Measurements from ENCODE around the gene ICAM3.
"Not testable (repeated sequence)": the region's sequence is repeated elsewhere in the genome, so short reads cannot be mapped to it uniquely, and the experiment has no call there.

ICAM3 gene

GRCh38 chr19:10380313-10381102 is 41.1 kb upstream of the ICAM3 start, which contains the start of gene TYK2:
TSS of gene TYK2 (minus strand) at chr19:10380572. CDS start at chr19:10378406, 2,166 bp downstream.
- Histone ChIP-seq H2BK12ac (ENCODE audit: low read length in 2 of 2) (peak within 1 kb of the TSS in 1 of 2 experiments; percentile 65), H3K9me3 (ENCODE audit: control insufficient read depth, low read length) (no peaks in the 10 kb centered on the region), H2AFZ (ENCODE audit: low read depth, low read length) (peak within 1 kb of the TSS; percentile 98), H3K18ac (ENCODE audit: low read depth in 1 of 2, low read length in 2 of 2) (peak within 1 kb of the TSS; percentile 72 to 98), H2BK120ac (ENCODE audit: low read depth, low read length) (no peak within 1 kb of the TSS), H3K36me3 (ENCODE audit: control insufficient read depth in 1 of 2, insufficient read depth in 2 of 2, low read depth in 1 of 2, low read length in 2 of 2) (peaks cover 14 to 21% of the 10 kb centered on the region in 2 experiments), H4K8ac (ENCODE audit: low read length) (peak within 1 kb of the TSS; percentile 98), H3K4me3 (ENCODE audit: insufficient read depth in 1 of 2, low read depth in 1 of 2, low read length in 2 of 2) (peak within 1 kb of the TSS; percentile 83 to 94), H3K4me2 (ENCODE audit: low read length, poor library complexity, severe bottlenecking) (peak within 1 kb of the TSS; percentile 92), H3K79me1 (replicated peaks; ENCODE audit: low read length, poor library complexity, severe bottlenecking) (peaks cover 18% of the 10 kb centered on the region), H2BK5ac (ENCODE audit: low read depth, low read length, poor library complexity, severe bottlenecking) (peak within 1 kb of the TSS; percentile 46), H3K27me3 (ENCODE audit: control insufficient read depth in 1 of 2, insufficient read depth in 1 of 2, low read length in 2 of 2) (no peaks in the 10 kb centered on the region), H3K9ac (ENCODE audit: low read length) (peak within 1 kb of the TSS; percentile 94), H3K4me1 (ENCODE audit: control insufficient read depth, insufficient read depth, low read depth, low read length) (peaks cover 12% of the 10 kb centered on the region), H3K4ac (ENCODE audit: low read depth in 1 of 2, low read length in 2 of 2) (peak within 1 kb of the TSS; percentile 90 to 95), H2BK15ac (ENCODE audit: low read depth, poor library complexity, severe bottlenecking) (no peak within 1 kb of the TSS), H3K14ac (ENCODE audit: low read length in 2 of 2) (peak within 1 kb of the TSS in 1 of 2 experiments; percentile 93), H4K91ac (ENCODE audit: low read length) (peak within 1 kb of the TSS; percentile 72), H2AK5ac (ENCODE audit: low read length, severe bottlenecking) (no peak within 1 kb of the TSS), H3K23ac (ENCODE audit: low read length in 2 of 2) (peak within 1 kb of the TSS in 1 of 2 experiments; percentile 32), H3K27ac (ENCODE audit: low read length, poor library complexity, severe bottlenecking) (peak within 1 kb of the TSS; percentile 37)
- under 1% methylated on average over 54 of the region's 58 CpGs for WGBS
- DNase-seq: peak; percentile 99

GRCh38 chr19:10379880-10380312 is 40.5 kb upstream of the ICAM3 start:
- H2BK12ac ChIP-seq (ENCODE audit: low read length in 2 of 2): no peak overlapping the region
- peak overlapping the region in 1 of 2 experiments; percentile 32 for H3K23ac ChIP-seq (ENCODE audit: low read length in 2 of 2)
- H3K4me1 ChIP-seq (ENCODE audit: control insufficient read depth, insufficient read depth, low read depth, low read length): peaks cover 12% of the 10 kb centered on the region
- peak overlapping the region; percentile 98 for H2AFZ ChIP-seq (ENCODE audit: low read depth, low read length)
- H3K9me3 ChIP-seq (ENCODE audit: control insufficient read depth, low read length): no peaks in the 10 kb centered on the region
- peak overlapping the region; percentile 98 for H4K8ac ChIP-seq (ENCODE audit: low read length)
- no peak overlapping the region for H2BK5ac ChIP-seq (ENCODE audit: low read depth, low read length, poor library complexity, severe bottlenecking)
- H3K27me3 ChIP-seq (ENCODE audit: control insufficient read depth in 1 of 2, insufficient read depth in 1 of 2, low read length in 2 of 2): no peaks in the 10 kb centered on the region
- peak overlapping the region; percentile 67 for H4K91ac ChIP-seq (ENCODE audit: low read length)
- H3K4me2 ChIP-seq (ENCODE audit: low read length, poor library complexity, severe bottlenecking): peak overlapping the region; percentile 92
- peak overlapping the region in 1 of 2 experiments; percentile 90 for H3K4ac ChIP-seq (ENCODE audit: low read depth in 1 of 2, low read length in 2 of 2)
- peaks cover 20% of the 10 kb centered on the region for H3K79me1 ChIP-seq (replicated peaks; ENCODE audit: low read length, poor library complexity, severe bottlenecking)
- H2BK120ac ChIP-seq (ENCODE audit: low read depth, low read length): no peak overlapping the region
- H3K18ac ChIP-seq (ENCODE audit: low read depth in 1 of 2, low read length in 2 of 2): peak overlapping the region; percentile 72 to 96
- peak overlapping the region; percentile 37 for H3K27ac ChIP-seq (ENCODE audit: low read length, poor library complexity, severe bottlenecking)
- H3K14ac ChIP-seq (ENCODE audit: low read length in 2 of 2): peak overlapping the region in 1 of 2 experiments; percentile 89
- H2BK15ac ChIP-seq (ENCODE audit: low read depth, poor library complexity, severe bottlenecking): no peak overlapping the region
- WGBS: 0% methylated on average over 10 of the region's 10 CpGs
- H3K36me3 ChIP-seq (ENCODE audit: control insufficient read depth in 1 of 2, insufficient read depth in 2 of 2, low read depth in 1 of 2, low read length in 2 of 2): peaks cover 17 to 26% of the 10 kb centered on the region in 2 experiments
- peak overlapping the region; percentile 83 to 94 for H3K4me3 ChIP-seq (ENCODE audit: insufficient read depth in 1 of 2, low read depth in 1 of 2, low read length in 2 of 2)
- peak overlapping the region; percentile 94 for H3K9ac ChIP-seq (ENCODE audit: low read length)
- H2AK5ac ChIP-seq (ENCODE audit: low read length, severe bottlenecking): no peak overlapping the region
- no peak for DNase-seq

- Histone ChIP-seq H2BK120ac (ENCODE audit: low read depth, low read length) (no peak overlapping the region), H3K4me1 (ENCODE audit: control insufficient read depth, insufficient read depth, low read depth, low read length) (peaks cover 10% of the 10 kb centered on the region), H3K4ac (ENCODE audit: low read depth in 1 of 2, low read length in 2 of 2) (no peak overlapping the region), H3K36me3 (ENCODE audit: control insufficient read depth in 1 of 2, insufficient read depth in 2 of 2, low read depth in 1 of 2, low read length in 2 of 2) (peaks cover 23 to 35% of the 10 kb centered on the region in 2 experiments), H2BK15ac (ENCODE audit: low read depth, poor library complexity, severe bottlenecking) (no peak overlapping the region), H2AK5ac (ENCODE audit: low read length, severe bottlenecking) (no peak overlapping the region), H3K9me3 (ENCODE audit: control insufficient read depth, low read length) (no peaks in the 10 kb centered on the region), H2BK12ac (ENCODE audit: low read length in 2 of 2) (no peak overlapping the region), H3K4me3 (ENCODE audit: insufficient read depth in 1 of 2, low read depth in 1 of 2, low read length in 2 of 2) (no peak overlapping the region), H3K14ac (ENCODE audit: low read length in 2 of 2) (no peak overlapping the region), H3K27ac (ENCODE audit: low read length, poor library complexity, severe bottlenecking) (no peak overlapping the region), H3K79me1 (replicated peaks; ENCODE audit: low read length, poor library complexity, severe bottlenecking) (peaks cover 21% of the 10 kb centered on the region), H4K8ac (ENCODE audit: low read length) (no peak overlapping the region), H3K4me2 (ENCODE audit: low read length, poor library complexity, severe bottlenecking) (no peak overlapping the region), H3K9ac (ENCODE audit: low read length) (no peak overlapping the region), H2AFZ (ENCODE audit: low read depth, low read length) (no peak overlapping the region), H3K23ac (ENCODE audit: low read length in 2 of 2) (no peak overlapping the region), H2BK5ac (ENCODE audit: low read depth, low read length, poor library complexity, severe bottlenecking) (no peak overlapping the region), H3K18ac (ENCODE audit: low read depth in 1 of 2, low read length in 2 of 2) (no peak overlapping the region), H4K91ac (ENCODE audit: low read length) (no peak overlapping the region), H3K27me3 (ENCODE audit: control insufficient read depth in 1 of 2, insufficient read depth in 1 of 2, low read length in 2 of 2) (no peaks in the 10 kb centered on the region)
- DNase-seq: no peak
- whole genome bisulfite sequencing: 96% methylated on average over 7 of the region's 8 CpGs
Measured at GRCh38 chr19:10378124-10378523, 38.7 kb upstream of the ICAM3 start.

GRCh38 chr19:10377140-10377640 is 37.8 kb upstream of the ICAM3 start:
- not testable (repeated sequence) for H2AK5ac ChIP-seq (ENCODE audit: low read length, severe bottlenecking); H3K4ac ChIP-seq (ENCODE audit: low read depth in 1 of 2, low read length in 2 of 2); H3K27me3 ChIP-seq (ENCODE audit: control insufficient read depth in 1 of 2, insufficient read depth in 1 of 2, low read length in 2 of 2); H3K4me3 ChIP-seq (ENCODE audit: insufficient read depth in 1 of 2, low read depth in 1 of 2, low read length in 2 of 2); H3K27ac ChIP-seq (ENCODE audit: low read length, poor library complexity, severe bottlenecking); DNase-seq; H3K14ac ChIP-seq (ENCODE audit: low read length in 2 of 2); H2BK12ac ChIP-seq (ENCODE audit: low read length in 2 of 2); H2AFZ ChIP-seq (ENCODE audit: low read depth, low read length); H3K4me2 ChIP-seq (ENCODE audit: low read length, poor library complexity, severe bottlenecking); H4K91ac ChIP-seq (ENCODE audit: low read length); H3K4me1 ChIP-seq (ENCODE audit: control insufficient read depth, insufficient read depth, low read depth, low read length); H3K23ac ChIP-seq (ENCODE audit: low read length in 2 of 2); H3K9ac ChIP-seq (ENCODE audit: low read length); H3K9me3 ChIP-seq (ENCODE audit: control insufficient read depth, low read length); H2BK120ac ChIP-seq (ENCODE audit: low read depth, low read length); H2BK5ac ChIP-seq (ENCODE audit: low read depth, low read length, poor library complexity, severe bottlenecking); H2BK15ac ChIP-seq (ENCODE audit: low read depth, poor library complexity, severe bottlenecking); H4K8ac ChIP-seq (ENCODE audit: low read length); H3K18ac ChIP-seq (ENCODE audit: low read depth in 1 of 2, low read length in 2 of 2)
- H3K36me3 ChIP-seq (ENCODE audit: control insufficient read depth in 1 of 2, insufficient read depth in 2 of 2, low read depth in 1 of 2, low read length in 2 of 2): peaks cover 25 to 39% of the 10 kb centered on the region in 2 experiments
- H3K79me1 ChIP-seq (replicated peaks; ENCODE audit: low read length, poor library complexity, severe bottlenecking): peaks cover 25% of the 10 kb centered on the region
- 100% methylated on average over 2 of the region's 2 CpGs for WGBS

Data from mesenchymal stem cell (in vitro differentiated cells and primary cell).